Effector CD8-positive, alpha-beta T cell (primary cell): Measurements from ENCODE around the gene CASKIN1.

Experiments
- DNase-seq: peaks from one replicate; lab custom pipeline; 2025; lab: John Stamatoyannopoulos, UW

The CASKIN1 gene

GRCh38 chr16:2190659-2191445 is 5.6 kb downstream of the CASKIN1 start:
- no peak for DNase-seq

GRCh38 chr16:2190002-2190658 is 6.3 kb downstream of the CASKIN1 start:
- DNase-seq, result no peak

GRCh38 chr16:2189252-2189893 is 7.0 kb downstream of the CASKIN1 start:
- DNase-seq, result no peak

- DNase-seq, result no peak
Measured at GRCh38 chr16:2188395-2188794, 8.0 kb downstream of the CASKIN1 start.

- DNase-seq, result no peak
Measured at GRCh38 chr16:2187212-2187611, 9.2 kb downstream of the CASKIN1 start.

GRCh38 chr16:2186505-2186904 is 9.9 kb downstream of the CASKIN1 start:
- no peak for DNase-seq

GRCh38 chr16:2186064-2186463 is 10.3 kb downstream of the CASKIN1 start:
- no peak for DNase-seq

GRCh38 chr16:2184962-2185361 is 11.4 kb downstream of the CASKIN1 start:
- DNase-seq, result no peak

GRCh38 chr16:2184346-2184745 is 12.1 kb downstream of the CASKIN1 start:
- no peak for DNase-seq

GRCh38 chr16:2183671-2184070 is 12.7 kb downstream of the CASKIN1 start:
- no peak for DNase-seq

- no peak for DNase-seq
Measured at GRCh38 chr16:2181952-2182351, 14.5 kb downstream of the CASKIN1 start.

- DNase-seq, result no peak
Measured at GRCh38 chr16:2180962-2181923, 15.2 kb downstream of the CASKIN1 start.

GRCh38 chr16:2180461-2180860 is 15.9 kb downstream of the CASKIN1 start:
- no peak for DNase-seq

GRCh38 chr16:2179576-2179975 is 16.8 kb downstream of the CASKIN1 start:
- no peak for DNase-seq

- no peak for DNase-seq
Measured at GRCh38 chr16:2179107-2179501, 17.3 kb downstream of the CASKIN1 start.

- peak; percentile 12 for DNase-seq
Measured at GRCh38 chr16:2178321-2179106, 17.9 kb downstream of the CASKIN1 start.

- DNase-seq, result no peak
Measured at GRCh38 chr16:2177561-2177960, 18.8 kb downstream of the CASKIN1 start.

- DNase-seq, result no peak
Measured at GRCh38 chr16:2177101-2177500, 19.3 kb downstream of the CASKIN1 start.

- DNase-seq, result no peak
Measured at GRCh38 chr16:2176047-2176446, 20.4 kb downstream of the CASKIN1 start.

- no peak for DNase-seq
Measured at GRCh38 chr16:2175454-2175853, 21.0 kb downstream of the CASKIN1 start.
